H1 (cell line): ENCODE results near the gene KRTAP5-1.

ENCODE experiments used
- CHD2 ChIP-seq: IDR thresholded peaks from 2 replicates; pipeline ENCODE4 v1.6.1; 2012; ENCODE audit warnings: low read length, improper control_type of control experiment
- POLR2A ChIP-seq, 2 experiments: IDR thresholded peaks; 1 replicate in 1 of 2; 2 replicates in 1 of 2; pipeline ENCODE4 v1.6.1; 2011; ENCODE audit warnings: low read depth in 2 of 2, low read length in 2 of 2, mild to moderate bottlenecking in 2 of 2; ENCODE audit errors: control extremely low read depth in 1 of 2
- RFX5 ChIP-seq: IDR thresholded peaks from 2 replicates; pipeline ENCODE4 v1.6.1; 2011; ENCODE audit warnings: low read depth, low read length, improper control_type of control experiment, borderline replicate concordance
- TAF1 ChIP-seq: IDR thresholded peaks from 2 replicates; pipeline ENCODE4 v1.6.1; 2011; ENCODE audit warnings: mild to moderate bottlenecking, low read depth, low read length

DNA sequence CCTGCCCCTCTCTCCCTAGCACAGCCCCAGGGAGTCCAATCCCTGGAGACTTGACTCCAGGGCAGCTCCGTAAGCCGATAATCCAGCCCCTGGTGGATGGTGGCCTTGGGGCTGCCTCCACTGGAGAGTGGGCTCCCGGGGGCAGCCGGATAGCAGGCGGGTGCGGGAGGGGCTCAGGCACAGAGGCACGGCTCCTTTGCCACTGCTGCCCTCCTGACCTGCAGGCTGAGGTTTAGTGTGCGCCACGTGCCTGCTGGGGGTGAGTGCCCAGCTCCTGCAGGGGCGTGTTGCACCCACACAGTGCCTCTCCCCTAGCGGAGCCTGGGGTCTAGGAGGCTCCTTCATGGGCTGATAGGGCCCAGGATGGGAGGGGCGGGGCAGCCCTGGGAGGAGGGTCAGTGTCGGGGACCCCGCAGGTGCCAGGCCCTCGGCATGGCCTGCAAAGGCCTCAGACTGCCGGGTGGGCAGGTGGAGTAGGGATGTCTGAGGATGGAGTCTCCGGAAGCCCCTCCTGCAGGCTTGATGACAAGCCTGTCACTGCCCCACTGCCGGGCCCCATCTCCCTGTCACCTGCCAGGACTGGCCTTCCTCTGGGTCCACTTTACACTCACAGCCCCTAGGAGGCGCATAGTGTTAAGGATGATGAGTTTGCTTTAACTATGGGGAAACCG lies 18.6 kb downstream of the KRTAP5-1 start:
- TF ChIP-seq CHD2 (no peak), POLR2A (IDR thresholded peaks at IDR 0.05; ENCODE audit: control extremely low read depth in 1 of 2, low read depth in 2 of 2, low read length in 2 of 2) (no peak), RFX5 (no peak), TAF1 (no peak)
